Measurements from ENCODE around the gene STX8. TPM values are rescaled to one million over a fixed set of nuclear protein-coding genes. Genes with fewer than 3 reads are reported as not detected.
"Not testable (repeated sequence)": the region's sequence is repeated elsewhere in the genome, so short reads cannot be mapped to it uniquely, and the experiment has no call there.

Gene STX8
- total RNA-seq, 4 donors from 2014 or later: 58.6 to 86.9 (median 66.3) TPM

DNA sequence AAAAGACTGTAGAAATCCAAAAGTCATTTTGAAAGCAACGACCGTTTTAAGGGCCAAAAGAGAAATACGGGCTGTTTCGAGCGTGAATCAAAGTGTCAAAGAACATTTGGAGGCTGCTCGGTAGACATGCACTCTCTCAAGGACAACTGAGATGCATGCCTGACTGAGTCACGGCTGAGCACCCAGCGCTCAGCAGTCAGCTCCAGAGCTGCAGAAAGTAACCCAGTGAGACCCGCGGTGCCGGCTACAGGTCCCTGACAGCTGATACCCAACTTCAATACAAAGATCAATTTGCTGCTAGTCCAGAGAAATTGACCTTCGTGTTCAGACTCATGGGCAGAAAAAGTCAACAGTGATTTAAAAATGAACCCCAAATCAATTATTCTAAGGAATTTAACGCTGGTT, 214.9 kb downstream of the STX8 start:
- TF ChIP-seq, protein P1, sequence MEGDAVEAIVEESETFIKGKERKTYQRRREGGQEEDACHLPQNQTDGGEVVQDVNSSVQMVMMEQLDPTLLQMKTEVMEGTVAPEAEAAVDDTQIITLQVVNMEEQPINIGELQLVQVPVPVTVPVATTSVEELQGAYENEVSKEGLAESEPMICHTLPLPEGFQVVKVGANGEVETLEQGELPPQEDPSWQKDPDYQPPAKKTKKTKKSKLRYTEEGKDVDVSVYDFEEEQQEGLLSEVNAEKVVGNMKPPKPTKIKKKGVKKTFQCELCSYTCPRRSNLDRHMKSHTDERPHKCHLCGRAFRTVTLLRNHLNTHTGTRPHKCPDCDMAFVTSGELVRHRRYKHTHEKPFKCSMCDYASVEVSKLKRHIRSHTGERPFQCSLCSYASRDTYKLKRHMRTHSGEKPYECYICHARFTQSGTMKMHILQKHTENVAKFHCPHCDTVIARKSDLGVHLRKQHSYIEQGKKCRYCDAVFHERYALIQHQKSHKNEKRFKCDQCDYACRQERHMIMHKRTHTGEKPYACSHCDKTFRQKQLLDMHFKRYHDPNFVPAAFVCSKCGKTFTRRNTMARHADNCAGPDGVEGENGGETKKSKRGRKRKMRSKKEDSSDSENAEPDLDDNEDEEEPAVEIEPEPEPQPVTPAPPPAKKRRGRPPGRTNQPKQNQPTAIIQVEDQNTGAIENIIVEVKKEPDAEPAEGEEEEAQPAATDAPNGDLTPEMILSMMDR (IDR thresholded peaks at IDR 0.05): no peak
- ATAC-seq (ENCODE audit: low FRiP score) (peak; percentile 82), DNase-seq (ENCODE audit: low spot score) (no peak)

GRCh38 chr17:9356488-9356911, 219.1 kb downstream of the STX8 start:
- TF ChIP-seq, protein P1 (IDR thresholded peaks at IDR 0.05): no peak
- no peak for DNase-seq (ENCODE audit: low spot score)
- ATAC-seq (ENCODE audit: low FRiP score): no peak

DNA sequence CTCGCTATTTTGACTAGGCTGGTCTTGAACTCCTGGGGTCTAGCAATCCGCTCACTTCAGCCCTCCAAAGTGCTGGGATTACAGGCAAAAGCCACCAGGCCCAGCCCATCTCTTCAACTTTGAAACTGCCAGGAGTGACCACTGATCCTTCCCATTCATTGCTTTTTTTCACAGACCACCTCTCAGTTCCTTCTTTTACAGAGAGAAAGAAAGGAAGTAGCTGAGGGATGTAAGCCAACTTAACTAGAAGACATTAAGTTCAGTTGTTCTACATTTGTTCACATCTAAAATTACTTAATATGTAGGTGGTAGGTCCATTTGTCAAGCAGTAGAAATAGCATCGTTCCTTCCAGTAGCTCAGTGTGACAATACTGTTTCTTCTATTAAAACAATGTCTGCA, 219.8 kb downstream of the STX8 start:
- TF ChIP-seq, protein P1 (IDR thresholded peaks at IDR 0.05): no peak
- DNase-seq (ENCODE audit: low spot score): no peak
- no peak for ATAC-seq (ENCODE audit: low FRiP score)

GRCh38 chr17:9355231-9355630, 220.4 kb downstream of the STX8 start:
- ATAC-seq (ENCODE audit: low FRiP score); DNase-seq (ENCODE audit: low spot score): not testable (repeated sequence)

GRCh38 chr17:9350080-9350479, 225.5 kb downstream of the STX8 start:
- TF ChIP-seq, protein P1 (IDR thresholded peaks at IDR 0.05): no peak
- DNase-seq (ENCODE audit: low spot score): no peak
- peak; percentile 28 for ATAC-seq (ENCODE audit: low FRiP score)

- TF ChIP-seq, protein P1 (IDR thresholded peaks at IDR 0.05): no peak
- DNase-seq (ENCODE audit: low spot score) (no peak), ATAC-seq (ENCODE audit: low FRiP score) (no peak)
Measured at GRCh38 chr17:9346296-9346926, 229.2 kb downstream of the STX8 start.

GRCh38 chr17:9343516-9343915, 232.1 kb downstream of the STX8 start:
- DNase-seq (ENCODE audit: low spot score): no peak
- ATAC-seq (ENCODE audit: low FRiP score): peak; percentile 59
- TF ChIP-seq, protein P1 (IDR thresholded peaks at IDR 0.05): no peak

Data from omental fat pad (tissue), 4 donors.